IPS DF 6.9 (cell line): Measurements from ENCODE around the gene PCP4L1.

Experiments used
- DNase-seq: peaks from one replicate; pipeline ENCODE4 v3.0.0-alpha.2; 2013; ENCODE audit warnings: low read depth, low spot score
- H3K27ac ChIP-seq: one replicate; pipeline ENCODE4 v1.5.1; 2013; ENCODE audit warnings: low read length, control low read depth
- H3K27me3 ChIP-seq: 2 replicates; pipeline ENCODE4 v1.6.1; 2013; ENCODE audit warnings: mild to moderate bottlenecking, low read length; ENCODE audit not compliant: control insufficient read depth, insufficient read depth
- H3K36me3 ChIP-seq: 2 replicates; pipeline ENCODE4 v1.6.1; 2013; ENCODE audit warnings: low read length; ENCODE audit not compliant: control insufficient read depth, insufficient read depth
- H3K4me1 ChIP-seq: 2 replicates; pipeline ENCODE4 v1.6.1; 2013; ENCODE audit warnings: low read length; ENCODE audit not compliant: control insufficient read depth, insufficient read depth
- H3K4me3 ChIP-seq: 2 replicates; pipeline ENCODE4 v1.5.1; 2013; ENCODE audit warnings: mild to moderate bottlenecking, low read length
- H3K9me3 ChIP-seq: 2 replicates; pipeline ENCODE4 v1.6.1; 2013; ENCODE audit warnings: low read length, inconsistent platforms; ENCODE audit not compliant: control insufficient read depth, insufficient read depth
- WGBS: extraction: QIAGEN DNeasy Blood & Tissue Kit; methylation state at CpG from one replicate; pipeline ENCODE4 v1.1.7; 2013; ENCODE audit warnings: mixed read lengths, missing lambda C conversion rate; ENCODE audit not compliant: insufficient read length, insufficient coverage; 5-methylcytosine and 5-hydroxymethylcytosine counted together

Gene PCP4L1

GRCh38 chr1:161258439-161259344 lies at the start of gene PCP4L1:
Gene PCP4L1, plus strand, starts transcription at chr1:161258745. Its CDS starts 230 bp downstream, at chr1:161258975.
- H3K27me3 ChIP-seq, result peaks cover 11% of the 10 kb centered on the region; the same call in 1 of the 2 replicates
- DNase-seq, result peak; percentile 79
- no peaks in the 10 kb centered on the region for H3K4me1 ChIP-seq
- H3K36me3 ChIP-seq, result no peaks in the 10 kb centered on the region
- H3K27ac ChIP-seq, result no peak within 1 kb of the TSS
- H3K4me3 ChIP-seq, result peak within 1 kb of the TSS; percentile 68
- no CpG with 5 or more reads among the region's 62 CpGs for WGBS
- no peaks in the 10 kb centered on the region for H3K9me3 ChIP-seq

DNA sequence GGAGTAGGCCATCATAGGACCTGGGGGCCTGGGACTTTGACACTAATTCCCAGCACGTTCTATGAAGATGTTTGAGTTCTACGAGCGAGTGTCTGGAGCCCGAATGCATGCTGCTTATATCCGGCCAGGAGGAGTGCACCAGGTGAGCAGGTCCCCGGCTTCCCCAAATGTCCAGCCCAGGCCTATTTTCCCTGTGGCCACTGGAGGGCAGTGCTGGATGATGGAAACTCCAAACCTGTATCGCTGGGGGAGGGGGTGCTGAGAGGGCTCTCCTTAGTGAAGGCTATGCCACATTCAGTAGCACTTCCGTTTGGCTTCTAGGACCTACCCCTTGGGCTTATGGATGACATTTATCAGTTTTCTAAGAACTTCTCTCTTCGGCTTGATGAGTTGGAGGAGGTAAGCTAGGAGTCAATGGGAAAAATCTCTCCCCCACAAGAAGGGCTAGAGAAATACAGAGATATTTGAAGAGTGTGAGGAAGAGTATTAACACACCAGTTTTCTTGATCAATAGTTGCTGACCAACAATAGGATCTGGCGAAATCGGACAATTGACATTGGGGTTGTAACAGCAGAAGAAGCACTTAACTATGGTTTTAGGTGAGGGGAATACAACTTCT lies 48.6 kb upstream of the PCP4L1 start:
- no CpG with 5 or more reads among the region's 11 CpGs for WGBS
- H3K4me1 ChIP-seq, result no peaks in the 10 kb centered on the region
- H3K4me3 ChIP-seq, result no peak overlapping the region
- no peaks in the 10 kb centered on the region for H3K9me3 ChIP-seq
- no peak for DNase-seq
- no peaks in the 10 kb centered on the region for H3K27me3 ChIP-seq
- peaks cover 42% of the 10 kb centered on the region; the same call in 1 of the 2 replicates for H3K36me3 ChIP-seq
- H3K27ac ChIP-seq, result no peak overlapping the region

DNA sequence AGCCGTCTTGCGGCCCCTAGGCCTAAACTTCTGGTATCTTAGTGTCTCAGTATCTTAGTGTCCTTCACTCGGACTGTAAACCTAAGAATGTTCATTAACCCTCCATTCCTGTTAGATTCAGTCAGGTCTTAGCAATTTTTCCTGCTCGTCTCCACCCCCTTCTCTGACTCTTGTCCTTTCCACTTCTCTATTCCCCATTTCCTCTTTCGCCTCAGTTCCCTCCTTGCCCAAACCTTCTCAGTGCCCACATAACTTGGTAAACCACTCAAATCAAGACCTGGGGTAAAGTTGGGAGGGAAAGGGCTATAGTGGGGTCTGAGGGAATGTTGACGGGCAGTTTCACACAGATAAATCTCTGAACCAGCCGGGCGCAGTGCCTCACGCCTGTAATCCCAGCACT lies 44.2 kb upstream of the PCP4L1 start:
- H3K27me3 ChIP-seq, result no peaks in the 10 kb centered on the region
- H3K9me3 ChIP-seq, result no peaks in the 10 kb centered on the region
- DNase-seq, result no peak
- H3K27ac ChIP-seq, result no peak overlapping the region
- H3K4me1 ChIP-seq, result peaks cover 4% of the 10 kb centered on the region
- WGBS, result no CpG with 5 or more reads among the region's 9 CpGs
- H3K4me3 ChIP-seq, result no peak overlapping the region
- peaks cover 38% of the 10 kb centered on the region; the same call in 1 of the 2 replicates for H3K36me3 ChIP-seq

GRCh38 chr1:161215076-161215475 lies 43.5 kb upstream of the PCP4L1 start, which contains the start of gene FCER1G:
Gene FCER1G, plus strand, starts transcription at chr1:161215295. Its CDS starts 27 bp downstream, at chr1:161215322.
- Histone ChIP-seq H3K27me3 (no peaks in the 10 kb centered on the region), H3K4me3 (no peak within 1 kb of the TSS), H3K36me3 (peaks cover 36% of the 10 kb centered on the region; the same call in 1 of the 2 replicates), H3K27ac (no peak within 1 kb of the TSS), H3K9me3 (no peaks in the 10 kb centered on the region), H3K4me1 (peaks cover 4% of the 10 kb centered on the region)
- no peak for DNase-seq
- no CpG with 5 or more reads among the region's 10 CpGs for WGBS

- Histone ChIP-seq H3K36me3 (peaks cover 22% of the 10 kb centered on the region; the same call in 1 of the 2 replicates), H3K4me1 (peaks cover 4% of the 10 kb centered on the region), H3K27ac (no peak overlapping the region), H3K9me3 (no peaks in the 10 kb centered on the region), H3K4me3 (no peak overlapping the region), H3K27me3 (no peaks in the 10 kb centered on the region)
- no CpG with 5 or more reads among the region's 7 CpGs for WGBS
- DNase-seq, result no peak
These were observed 41.4 kb upstream of the PCP4L1 start for GRCh38 chr1:161216945-161217712.

DNA sequence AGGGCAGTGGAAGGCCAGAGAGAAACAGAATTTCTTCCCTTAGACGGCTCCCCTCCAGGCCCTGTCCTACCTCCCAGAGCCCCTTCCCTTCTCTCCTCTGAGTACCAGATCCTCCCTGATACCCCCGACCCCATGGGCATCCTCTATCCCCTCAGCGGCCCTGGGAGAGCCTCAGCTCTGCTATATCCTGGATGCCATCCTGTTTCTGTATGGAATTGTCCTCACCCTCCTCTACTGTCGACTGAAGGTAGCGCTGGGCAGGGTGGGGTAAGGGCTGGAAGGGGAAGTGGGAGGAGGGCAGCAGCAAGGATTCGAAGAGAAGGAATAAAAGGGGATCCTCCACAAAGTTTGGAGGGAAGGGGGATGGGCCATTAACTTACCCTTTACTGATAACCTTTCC lies 40.7 kb upstream of the PCP4L1 start:
- peaks cover 17% of the 10 kb centered on the region; the same call in 1 of the 2 replicates for H3K36me3 ChIP-seq
- no CpG with 5 or more reads among the region's 6 CpGs for WGBS
- peaks cover 4% of the 10 kb centered on the region for H3K4me1 ChIP-seq
- H3K9me3 ChIP-seq, result no peaks in the 10 kb centered on the region
- H3K27me3 ChIP-seq, result no peaks in the 10 kb centered on the region
- H3K27ac ChIP-seq, result no peak overlapping the region
- DNase-seq, result no peak
- H3K4me3 ChIP-seq, result no peak overlapping the region

DNA sequence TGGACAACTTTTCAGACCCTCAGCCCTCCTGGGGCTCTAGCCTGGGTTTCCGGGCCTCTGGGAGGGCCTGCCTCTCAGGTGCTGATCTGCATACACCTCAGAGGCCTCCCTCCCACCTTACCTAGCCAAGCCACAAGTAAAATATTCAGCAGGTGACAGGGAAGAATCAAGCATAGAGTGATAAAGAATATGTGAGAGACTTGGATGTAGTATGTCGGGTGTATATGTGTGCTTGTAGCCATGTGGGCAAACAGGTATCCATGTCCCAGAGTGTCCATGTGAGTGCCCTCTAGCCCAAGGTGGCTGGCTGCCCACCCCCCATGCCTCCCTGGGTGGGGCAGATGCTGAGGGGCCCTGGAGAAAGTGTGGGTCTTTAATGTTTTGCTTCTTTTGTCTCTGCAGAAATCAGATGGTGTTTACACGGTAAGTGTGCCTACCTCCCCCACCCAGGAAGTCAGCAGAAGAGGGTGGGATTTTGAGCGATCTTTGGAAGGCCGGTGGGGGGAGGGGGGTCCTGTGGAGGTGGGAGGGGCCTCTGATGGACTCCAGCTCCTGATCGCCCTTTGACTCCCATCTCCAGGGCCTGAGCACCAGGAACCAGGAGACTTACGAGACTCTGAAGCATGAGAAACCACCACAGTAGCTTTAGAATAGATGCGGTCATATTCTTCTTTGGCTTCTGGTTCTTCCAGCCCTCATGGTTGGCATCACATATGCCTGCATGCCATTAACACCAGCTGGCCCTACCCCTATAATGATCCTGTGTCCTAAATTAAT lies 40.1 kb upstream of the PCP4L1 start:
- Histone ChIP-seq H3K4me3 (no peak overlapping the region), H3K27me3 (no peaks in the 10 kb centered on the region), H3K27ac (no peak overlapping the region), H3K36me3 (peaks cover 11% of the 10 kb centered on the region; the same call in 1 of the 2 replicates), H3K9me3 (no peaks in the 10 kb centered on the region), H3K4me1 (peaks cover 4% of the 10 kb centered on the region)
- WGBS, result no CpG with 5 or more reads among the region's 8 CpGs
- DNase-seq, result no peak

- 0 out of 2 replicates have a peak, but pooled peaks cover 4% of the 10 kb centered on the region for H3K36me3 ChIP-seq
- no CpG with 5 or more reads among the region's 5 CpGs for WGBS
- H3K4me3 ChIP-seq, result no peak overlapping the region
- no peak for DNase-seq
- H3K4me1 ChIP-seq, result peaks cover 4% of the 10 kb centered on the region
- no peaks in the 10 kb centered on the region for H3K9me3 ChIP-seq
- H3K27ac ChIP-seq, result no peak overlapping the region
- H3K27me3 ChIP-seq, result no peaks in the 10 kb centered on the region
These were observed 39.3 kb upstream of the PCP4L1 start for GRCh38 chr1:161219078-161219892.

DNA sequence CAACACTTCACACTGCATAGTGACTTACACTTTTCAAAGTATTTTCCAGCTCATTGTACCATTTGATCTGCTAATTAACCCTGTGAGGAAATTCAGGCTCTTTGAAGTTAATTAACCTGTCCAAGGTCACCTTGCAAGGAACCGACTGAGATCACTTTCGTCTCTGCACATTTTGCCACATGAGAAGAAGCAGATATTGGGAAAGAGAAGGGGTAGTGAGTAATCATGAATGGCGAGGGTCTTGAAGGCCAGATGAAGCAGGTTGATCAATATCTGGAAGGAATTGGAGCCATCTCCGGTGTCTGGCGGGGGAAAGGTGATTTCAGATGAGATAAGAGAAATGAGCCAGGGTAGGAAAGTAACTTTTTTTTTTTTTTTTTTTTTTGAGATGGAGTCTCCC lies 38.5 kb upstream of the PCP4L1 start:
- 0 out of 2 replicates have a peak, but pooled peaks cover 4% of the 10 kb centered on the region for H3K36me3 ChIP-seq
- no CpG with 5 or more reads among the region's 5 CpGs for WGBS
- H3K27me3 ChIP-seq, result no peaks in the 10 kb centered on the region
- no peak for DNase-seq
- H3K4me1 ChIP-seq, result peaks cover 4% of the 10 kb centered on the region
- no peak overlapping the region for H3K4me3 ChIP-seq
- H3K9me3 ChIP-seq, result no peaks in the 10 kb centered on the region
- H3K27ac ChIP-seq, result no peak overlapping the region
